Liver (tissue), 3 donors: ENCODE measurements around the gene CROT.

ENCODE experiments used
- CTCF ChIP-seq: fragments of 150-350 bp; IDR thresholded peaks from 2 replicates; pipeline ENCODE4 v1.5.1; 2017; ENCODE audit warnings: improper control_type of control experiment, low read depth, low read length; ENCODE audit not compliant: missing input control
- GABPA ChIP-seq, 2 donors: IDR thresholded peaks in 1 of 2; conservative IDR thresholded peaks in 1 of 2; 2 replicates each; pipeline ENCODE4 v1.6.1; 2016; ENCODE audit warnings: antibody characterized with exemption in 2 of 2, mild to moderate bottlenecking in 1 of 2, moderate library complexity in 1 of 2
- JUND ChIP-seq, 2 donors: IDR thresholded peaks; 2 replicates each; pipeline ENCODE4 v1.6.1; 2016; ENCODE audit warnings: antibody characterized with exemption in 2 of 2
- REST ChIP-seq: IDR thresholded peaks from 2 replicates; pipeline ENCODE4 v1.6.1; 2016; ENCODE audit warnings: antibody characterized with exemption, mild to moderate bottlenecking
- SP1 ChIP-seq: IDR thresholded peaks from 2 replicates; pipeline ENCODE4 v1.6.1; 2018; ENCODE audit warnings: antibody characterized with exemption, mild to moderate bottlenecking
- donor health status: healthy.
- donor health status: healthy.

GRCh38 chr7:87448388-87448787 is 102.9 kb downstream of the CROT start:
- TF ChIP-seq JUND (IDR thresholded peaks at IDR 0.05), result no peak
- TF ChIP-seq CTCF, result no peak
- TF ChIP-seq REST, result no peak
- no peak for TF ChIP-seq GABPA (IDR thresholded peaks at IDR 0.05 in 1 of 2, conservative IDR thresholded peaks at IDR 0.05 in 1 of 2)
- TF ChIP-seq SP1, result no peak
